H1 (cell line): Measurements from ENCODE around the gene ARL6IP1.

Source experiments
- BCL11A ChIP-seq, 2 experiments: IDR thresholded peaks; one replicate each; pipeline ENCODE4 v1.6.1; 2011; ENCODE audit warnings: low read depth in 2 of 2, low read length in 2 of 2, mild to moderate bottlenecking in 2 of 2
- CHD1 ChIP-seq: IDR thresholded peaks from 2 replicates; pipeline ENCODE4 v1.6.1; 2012; ENCODE audit warnings: low read depth, low read length, improper control_type of control experiment
- CREB1 ChIP-seq: IDR thresholded peaks from 2 replicates; pipeline ENCODE4 v1.6.1; 2012; ENCODE audit warnings: inconsistent platforms
- CTCF ChIP-seq, 3 experiments: IDR thresholded peaks; 1 replicate in 2 of 3; 2 replicates in 1 of 3; pipeline versions ENCODE4 v1.5.1 to v1.6.1; 2011; ENCODE audit warnings: low read length in 3 of 3, mild to moderate bottlenecking in 3 of 3, inconsistent platforms in 2 of 3, low read depth in 1 of 3, moderate library complexity in 1 of 3; ENCODE audit not compliant: insufficient read depth in 1 of 3; ENCODE audit errors: control extremely low read depth in 1 of 3
- POLR2AphosphoS5 ChIP-seq: IDR thresholded peaks from 2 replicates; pipeline ENCODE4 v1.6.1; 2011; ENCODE audit warnings: low read depth, low read length
- RFX5 ChIP-seq: IDR thresholded peaks from 2 replicates; pipeline ENCODE4 v1.6.1; 2011; ENCODE audit warnings: low read depth, low read length, improper control_type of control experiment, borderline replicate concordance
- RXRA ChIP-seq: IDR thresholded peaks from 2 replicates; pipeline ENCODE4 v1.6.1; 2011; ENCODE audit warnings: low read depth, mild to moderate bottlenecking, low read length, moderate library complexity; ENCODE audit not compliant: insufficient read depth
- SRF ChIP-seq: IDR thresholded peaks from 2 replicates; pipeline ENCODE4 v1.6.1; 2011; ENCODE audit warnings: mild to moderate bottlenecking, low read depth, low read length, moderate library complexity
- ZNF274 ChIP-seq: IDR thresholded peaks from 2 replicates; pipeline ENCODE4 v1.7.0; 2012; ENCODE audit warnings: low read length, borderline replicate concordance; ENCODE audit errors: extremely low read depth

GRCh38 chr16:18833707-18834505 is 32.6 kb upstream of the ARL6IP1 start:
- TF ChIP-seq CTCF (IDR thresholded peaks at IDR 0.05; ENCODE audit: control extremely low read depth in 1 of 3, insufficient read depth in 1 of 3, low read depth in 1 of 3, low read length in 3 of 3) (no peak), SRF (no peak), RFX5 (no peak), ZNF274 (no peak), BCL11A (IDR thresholded peaks at IDR 0.05; ENCODE audit: low read depth in 2 of 2, low read length in 2 of 2) (no peak), RXRA (no peak), CREB1 (no peak), CHD1 (no peak), POLR2AphosphoS5 (no peak)
